HCT116 (cell line): ENCODE results near the gene MLPH.

Experiments
- EGR1 ChIP-seq: IDR thresholded peaks from 2 replicates; pipeline ENCODE4 v1.6.1; 2012; ENCODE audit warnings: low read depth
- EZH2 ChIP-seq: fragments of 200-600 bp; sonication (generic); IDR thresholded peaks from 2 replicates; pipeline ENCODE4 v1.6.1; 2017; ENCODE audit warnings: antibody characterized with exemption, mixed run types
- JUND ChIP-seq: IDR thresholded peaks from 2 replicates; pipeline ENCODE4 v1.6.1; 2012
- POLR2A ChIP-seq: IDR thresholded peaks from 2 replicates; pipeline ENCODE4 v1.7.0; 2011; ENCODE audit warnings: borderline replicate concordance; ENCODE audit not compliant: insufficient read depth, insufficient read length; ENCODE audit errors: extremely low read depth
- TF ChIP-seq, protein P1 (sequence below), 3 experiments: fragments of 200-600 bp in 1 of 3; sonication (generic) in 1 of 3; IDR thresholded peaks in 2 of 3; conservative IDR thresholded peaks in 1 of 3; 2 replicates each; pipeline ENCODE4 v1.5.1; 2012 to 2017; ENCODE audit warnings: low read depth in 2 of 3, low read length in 2 of 3, antibody characterized with exemption in 1 of 3, borderline replicate concordance in 1 of 3, control low read depth in 1 of 3, mild to moderate bottlenecking in 1 of 3, mixed read lengths in 1 of 3, mixed run types in 1 of 3, moderate library complexity in 1 of 3; ENCODE audit not compliant: insufficient read depth in 1 of 3
- TF ChIP-seq, protein P2 (sequence below): IDR thresholded peaks from 2 replicates; pipeline ENCODE4 v1.6.1; 2012; ENCODE audit warnings: low read depth
- TF ChIP-seq, protein P3 (sequence below): IDR thresholded peaks from 2 replicates; pipeline ENCODE4 v1.6.1; 2012

- TF ChIP-seq, protein P1, sequence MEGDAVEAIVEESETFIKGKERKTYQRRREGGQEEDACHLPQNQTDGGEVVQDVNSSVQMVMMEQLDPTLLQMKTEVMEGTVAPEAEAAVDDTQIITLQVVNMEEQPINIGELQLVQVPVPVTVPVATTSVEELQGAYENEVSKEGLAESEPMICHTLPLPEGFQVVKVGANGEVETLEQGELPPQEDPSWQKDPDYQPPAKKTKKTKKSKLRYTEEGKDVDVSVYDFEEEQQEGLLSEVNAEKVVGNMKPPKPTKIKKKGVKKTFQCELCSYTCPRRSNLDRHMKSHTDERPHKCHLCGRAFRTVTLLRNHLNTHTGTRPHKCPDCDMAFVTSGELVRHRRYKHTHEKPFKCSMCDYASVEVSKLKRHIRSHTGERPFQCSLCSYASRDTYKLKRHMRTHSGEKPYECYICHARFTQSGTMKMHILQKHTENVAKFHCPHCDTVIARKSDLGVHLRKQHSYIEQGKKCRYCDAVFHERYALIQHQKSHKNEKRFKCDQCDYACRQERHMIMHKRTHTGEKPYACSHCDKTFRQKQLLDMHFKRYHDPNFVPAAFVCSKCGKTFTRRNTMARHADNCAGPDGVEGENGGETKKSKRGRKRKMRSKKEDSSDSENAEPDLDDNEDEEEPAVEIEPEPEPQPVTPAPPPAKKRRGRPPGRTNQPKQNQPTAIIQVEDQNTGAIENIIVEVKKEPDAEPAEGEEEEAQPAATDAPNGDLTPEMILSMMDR (IDR thresholded peaks at IDR 0.05 in 2 of 3, conservative IDR thresholded peaks at IDR 0.05 in 1 of 3; ENCODE audit: borderline replicate concordance in 1 of 3, insufficient read depth in 1 of 3, low read depth in 2 of 3, low read length in 2 of 3) = no peak
- TF ChIP-seq, protein P2, sequence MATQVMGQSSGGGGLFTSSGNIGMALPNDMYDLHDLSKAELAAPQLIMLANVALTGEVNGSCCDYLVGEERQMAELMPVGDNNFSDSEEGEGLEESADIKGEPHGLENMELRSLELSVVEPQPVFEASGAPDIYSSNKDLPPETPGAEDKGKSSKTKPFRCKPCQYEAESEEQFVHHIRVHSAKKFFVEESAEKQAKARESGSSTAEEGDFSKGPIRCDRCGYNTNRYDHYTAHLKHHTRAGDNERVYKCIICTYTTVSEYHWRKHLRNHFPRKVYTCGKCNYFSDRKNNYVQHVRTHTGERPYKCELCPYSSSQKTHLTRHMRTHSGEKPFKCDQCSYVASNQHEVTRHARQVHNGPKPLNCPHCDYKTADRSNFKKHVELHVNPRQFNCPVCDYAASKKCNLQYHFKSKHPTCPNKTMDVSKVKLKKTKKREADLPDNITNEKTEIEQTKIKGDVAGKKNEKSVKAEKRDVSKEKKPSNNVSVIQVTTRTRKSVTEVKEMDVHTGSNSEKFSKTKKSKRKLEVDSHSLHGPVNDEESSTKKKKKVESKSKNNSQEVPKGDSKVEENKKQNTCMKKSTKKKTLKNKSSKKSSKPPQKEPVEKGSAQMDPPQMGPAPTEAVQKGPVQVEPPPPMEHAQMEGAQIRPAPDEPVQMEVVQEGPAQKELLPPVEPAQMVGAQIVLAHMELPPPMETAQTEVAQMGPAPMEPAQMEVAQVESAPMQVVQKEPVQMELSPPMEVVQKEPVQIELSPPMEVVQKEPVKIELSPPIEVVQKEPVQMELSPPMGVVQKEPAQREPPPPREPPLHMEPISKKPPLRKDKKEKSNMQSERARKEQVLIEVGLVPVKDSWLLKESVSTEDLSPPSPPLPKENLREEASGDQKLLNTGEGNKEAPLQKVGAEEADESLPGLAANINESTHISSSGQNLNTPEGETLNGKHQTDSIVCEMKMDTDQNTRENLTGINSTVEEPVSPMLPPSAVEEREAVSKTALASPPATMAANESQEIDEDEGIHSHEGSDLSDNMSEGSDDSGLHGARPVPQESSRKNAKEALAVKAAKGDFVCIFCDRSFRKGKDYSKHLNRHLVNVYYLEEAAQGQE = no peak
- TF ChIP-seq JUND (no peak), POLR2A (no peak), EZH2 (no peak), EGR1 (no peak)
- TF ChIP-seq, protein P3, sequence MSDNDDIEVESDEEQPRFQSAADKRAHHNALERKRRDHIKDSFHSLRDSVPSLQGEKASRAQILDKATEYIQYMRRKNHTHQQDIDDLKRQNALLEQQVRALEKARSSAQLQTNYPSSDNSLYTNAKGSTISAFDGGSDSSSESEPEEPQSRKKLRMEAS = no peak
These were observed 21.3 kb downstream of the MLPH start for GRCh38 chr2:237508361-237508760.
